Raji (cell line): ENCODE results near the gene FAM111B.
"Not testable (repeated sequence)": the region's sequence is repeated elsewhere in the genome, so short reads cannot be mapped to it uniquely, and the experiment has no call there.

ENCODE experiments used
- POLR2A ChIP-seq: IDR thresholded peaks from 2 replicates; pipeline ENCODE4 v1.6.1; 2011; ENCODE audit warnings: low read depth, low read length, control low read depth; ENCODE audit not compliant: insufficient read depth

The FAM111B gene, protein sequence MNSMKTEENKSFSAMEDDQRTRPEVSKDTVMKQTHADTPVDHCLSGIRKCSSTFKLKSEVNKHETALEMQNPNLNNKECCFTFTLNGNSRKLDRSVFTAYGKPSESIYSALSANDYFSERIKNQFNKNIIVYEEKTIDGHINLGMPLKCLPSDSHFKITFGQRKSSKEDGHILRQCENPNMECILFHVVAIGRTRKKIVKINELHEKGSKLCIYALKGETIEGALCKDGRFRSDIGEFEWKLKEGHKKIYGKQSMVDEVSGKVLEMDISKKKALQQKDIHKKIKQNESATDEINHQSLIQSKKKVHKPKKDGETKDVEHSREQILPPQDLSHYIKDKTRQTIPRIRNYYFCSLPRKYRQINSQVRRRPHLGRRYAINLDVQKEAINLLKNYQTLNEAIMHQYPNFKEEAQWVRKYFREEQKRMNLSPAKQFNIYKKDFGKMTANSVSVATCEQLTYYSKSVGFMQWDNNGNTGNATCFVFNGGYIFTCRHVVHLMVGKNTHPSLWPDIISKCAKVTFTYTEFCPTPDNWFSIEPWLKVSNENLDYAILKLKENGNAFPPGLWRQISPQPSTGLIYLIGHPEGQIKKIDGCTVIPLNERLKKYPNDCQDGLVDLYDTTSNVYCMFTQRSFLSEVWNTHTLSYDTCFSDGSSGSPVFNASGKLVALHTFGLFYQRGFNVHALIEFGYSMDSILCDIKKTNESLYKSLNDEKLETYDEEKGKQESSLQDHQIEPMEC

DNA sequence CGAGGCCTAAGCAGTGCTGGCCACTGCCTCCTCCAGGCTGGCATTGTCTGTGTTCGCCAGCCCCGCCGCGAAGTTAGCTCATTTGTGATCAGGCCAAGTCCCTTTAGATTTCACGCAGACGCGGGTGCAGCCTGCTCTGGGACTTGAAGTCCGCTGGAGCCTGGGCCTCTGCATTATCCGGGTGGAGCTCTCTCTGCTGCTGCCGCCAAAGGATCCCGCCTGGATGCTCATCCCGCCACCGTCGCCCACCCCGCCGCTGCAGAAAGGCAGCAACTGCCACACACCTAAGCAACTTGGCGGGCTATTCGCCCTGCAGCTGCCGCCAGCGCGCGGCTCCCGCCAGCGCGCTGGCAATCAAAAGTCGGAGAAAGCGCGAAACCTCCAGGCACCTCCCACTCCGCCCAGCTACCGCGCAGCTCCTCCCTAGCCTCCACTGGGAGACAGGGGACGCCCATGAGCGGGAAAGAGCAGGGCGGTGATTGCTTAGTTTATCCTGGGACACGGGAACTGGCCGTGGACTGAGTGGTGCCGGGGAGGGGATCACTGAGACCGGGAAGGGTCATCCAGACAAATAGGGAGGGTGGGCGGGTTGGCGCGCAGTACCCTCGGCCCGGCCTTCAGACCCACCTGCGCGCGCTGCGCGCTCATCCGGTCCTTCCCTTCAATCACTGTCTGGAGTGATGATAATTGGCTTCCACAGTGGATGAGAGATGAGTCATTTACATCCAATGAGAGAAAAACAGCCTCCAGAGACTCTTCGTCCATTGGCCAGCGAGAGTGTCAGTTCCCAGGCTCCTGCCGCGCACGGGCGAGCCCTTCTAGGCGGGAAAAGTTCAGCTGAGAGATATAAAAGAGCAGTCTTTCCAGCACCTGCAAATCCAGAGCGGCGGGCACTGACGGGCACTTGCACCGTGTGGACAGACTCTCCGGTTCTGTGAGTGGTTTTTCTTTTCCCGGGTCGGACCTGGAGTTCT lies at the start of gene FAM111B:
FAM111B (plus strand) TSS at position 875 of the 974 bp plus-strand sequence. CDS start 2,389 bp downstream, outside the sequence.
- TF ChIP-seq POLR2A = peak; percentile 61

DNA sequence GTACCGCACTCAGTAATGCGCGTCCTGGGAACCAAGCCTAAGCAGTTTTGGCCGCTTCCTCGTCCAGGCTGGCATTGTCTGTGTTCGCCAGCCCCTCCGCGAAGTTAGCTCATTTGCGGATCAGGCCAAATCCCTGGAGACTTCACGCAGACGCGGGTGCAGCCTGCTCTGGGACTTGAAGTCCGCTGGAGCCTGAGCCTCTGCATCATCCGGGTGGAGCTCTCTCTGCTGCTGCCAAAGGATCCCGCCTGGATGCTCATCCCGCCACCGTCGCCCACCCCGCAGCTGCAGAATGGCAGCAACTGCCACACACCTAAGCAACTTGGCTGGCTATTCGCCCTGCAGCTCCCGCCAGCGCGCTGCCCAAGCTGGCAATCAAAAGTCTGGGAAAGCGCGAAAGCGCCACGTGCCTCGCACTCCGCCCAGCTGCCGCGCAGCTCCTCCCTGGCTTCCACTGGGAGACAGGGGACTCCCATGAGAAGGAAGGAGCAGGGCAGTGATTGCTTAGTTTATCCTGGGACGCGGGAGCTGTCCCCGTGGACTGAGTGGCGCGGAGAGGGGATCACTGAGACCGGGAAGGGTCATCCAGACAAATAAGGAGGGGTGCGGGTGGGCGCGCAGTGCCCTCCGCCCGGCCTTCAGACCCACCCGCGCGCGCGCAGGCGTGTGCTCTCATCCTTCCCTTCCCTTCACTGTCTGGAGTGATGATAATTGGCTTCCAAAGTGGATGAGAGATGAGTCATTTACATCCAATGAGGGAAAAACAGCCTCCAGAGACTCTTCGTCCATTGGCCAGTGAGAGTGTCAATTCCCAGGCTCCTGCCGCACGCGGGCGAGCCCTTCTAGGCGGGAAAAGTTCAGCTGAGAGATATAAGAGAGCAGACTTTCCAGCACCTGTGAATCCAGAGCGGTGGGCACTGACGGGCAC lies 44.2 kb upstream of the FAM111B start:
- no peak for TF ChIP-seq POLR2A

DNA sequence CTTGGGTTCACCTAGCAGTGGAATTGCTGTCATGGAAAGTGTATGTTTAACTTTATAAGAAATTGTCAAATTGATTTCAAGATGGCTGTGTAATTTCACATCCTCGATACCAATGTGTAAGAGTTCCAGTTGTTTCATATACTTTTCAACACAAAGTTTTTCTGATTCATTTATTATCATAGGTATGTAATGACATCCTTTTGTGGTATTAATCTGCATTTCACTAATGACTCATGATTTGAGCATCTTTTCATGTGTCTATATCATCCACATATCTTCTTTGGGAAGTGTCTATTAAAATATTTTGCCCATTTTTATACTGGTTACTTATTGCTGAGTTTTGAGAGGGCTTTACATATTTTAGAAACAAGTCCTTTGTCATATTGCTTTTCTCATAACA lies 38.0 kb upstream of the FAM111B start:
- no peak for TF ChIP-seq POLR2A

DNA sequence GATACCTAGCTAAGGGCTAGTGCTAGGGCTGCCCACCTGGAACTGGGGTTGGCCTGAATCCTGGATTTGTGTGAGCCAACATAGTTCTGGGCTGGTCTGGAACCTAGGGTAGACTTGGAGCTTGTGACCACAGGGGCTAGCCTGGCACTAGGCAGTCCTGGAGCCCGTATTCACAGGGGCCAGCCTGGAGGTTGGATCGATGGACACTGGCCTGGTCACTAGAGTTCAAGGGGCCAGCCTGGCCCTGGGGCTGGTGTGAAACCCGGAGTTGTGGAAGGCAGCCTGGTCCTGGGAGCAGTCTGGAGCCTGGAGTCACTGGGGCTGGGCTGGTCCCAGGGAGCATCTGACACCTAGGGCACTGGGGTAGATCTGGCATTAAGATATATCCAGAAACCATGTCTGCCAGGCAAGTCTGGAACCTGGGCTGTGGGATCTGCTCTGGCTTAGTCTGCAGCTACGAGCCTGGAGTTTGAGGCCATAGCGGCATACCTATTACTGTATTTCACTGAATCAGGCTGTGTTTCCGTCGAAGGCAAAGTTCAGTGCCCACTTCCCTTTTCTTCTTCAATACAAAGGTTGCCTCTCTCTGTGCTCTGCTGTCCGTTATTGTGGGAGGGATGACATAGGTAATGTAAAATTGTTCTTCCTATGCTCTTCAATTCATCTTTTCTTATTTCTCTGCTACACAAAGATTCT lies 30.0 kb upstream of the FAM111B start:
- no peak for TF ChIP-seq POLR2A

DNA sequence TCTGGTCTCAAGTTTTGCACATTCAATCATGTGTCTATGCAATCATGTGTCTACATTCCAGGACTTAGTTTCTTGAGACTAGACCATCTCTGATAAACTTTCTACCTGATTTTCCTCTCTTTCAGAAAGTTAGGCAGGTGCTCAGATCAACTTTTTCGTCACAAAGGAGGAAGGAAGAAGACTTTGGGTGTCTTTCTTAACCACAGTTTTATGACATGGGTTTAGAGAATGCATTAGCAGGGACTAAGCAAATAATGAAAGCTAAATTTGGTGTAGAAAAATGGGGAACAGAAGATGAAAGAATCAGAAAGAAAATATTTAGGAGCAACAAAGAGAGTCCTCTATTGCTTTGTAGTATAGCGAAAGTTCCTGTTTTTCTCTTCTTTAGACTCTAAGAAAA lies 28.6 kb upstream of the FAM111B start:
- no peak for TF ChIP-seq POLR2A

DNA sequence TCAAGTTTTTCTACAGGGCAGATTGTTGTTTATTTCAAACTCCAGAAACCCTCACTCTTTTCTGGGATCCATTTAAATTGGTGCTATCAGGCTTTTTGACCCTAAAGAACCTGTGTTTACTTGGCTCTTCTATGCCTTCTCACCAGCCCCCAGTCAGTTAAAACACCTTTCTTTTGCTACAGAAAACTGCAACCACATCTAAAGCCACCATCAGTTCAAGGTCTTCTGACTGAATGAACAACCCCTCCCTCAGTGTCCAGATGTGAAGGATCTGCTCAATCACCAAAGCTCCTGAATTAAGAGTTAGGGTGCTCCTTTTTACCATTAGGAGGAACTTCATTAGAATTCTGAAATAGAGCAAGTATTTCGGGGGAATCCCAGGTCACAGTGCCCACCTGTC lies 28.0 kb upstream of the FAM111B start:
- TF ChIP-seq POLR2A = no peak

DNA sequence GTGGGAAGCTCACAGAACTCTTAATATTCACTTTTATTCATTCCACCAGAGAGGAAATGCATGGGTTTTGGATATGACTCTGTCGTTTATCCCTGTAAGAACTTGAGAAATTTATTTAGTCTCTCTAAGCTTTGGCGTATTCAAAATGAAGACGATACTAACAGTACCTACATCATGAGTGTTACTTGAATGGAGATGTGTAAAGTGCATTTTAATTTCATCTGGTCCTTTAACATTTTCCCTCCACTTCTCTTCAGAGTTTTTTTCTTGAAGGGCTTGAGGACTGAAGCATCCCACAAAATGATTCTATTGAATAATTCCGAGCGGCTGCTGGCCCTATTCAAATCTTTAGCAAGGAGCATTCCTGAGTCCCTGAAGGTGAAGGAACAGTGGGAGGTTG lies 21.0 kb upstream of the FAM111B start, which contains the start of gene GLYATL1B:
GLYATL1B (plus strand) TSS at position 301 of the 400 bp plus-strand sequence; CDS start at position 301, 0 bp downstream.
- TF ChIP-seq POLR2A = not testable (repeated sequence)

DNA sequence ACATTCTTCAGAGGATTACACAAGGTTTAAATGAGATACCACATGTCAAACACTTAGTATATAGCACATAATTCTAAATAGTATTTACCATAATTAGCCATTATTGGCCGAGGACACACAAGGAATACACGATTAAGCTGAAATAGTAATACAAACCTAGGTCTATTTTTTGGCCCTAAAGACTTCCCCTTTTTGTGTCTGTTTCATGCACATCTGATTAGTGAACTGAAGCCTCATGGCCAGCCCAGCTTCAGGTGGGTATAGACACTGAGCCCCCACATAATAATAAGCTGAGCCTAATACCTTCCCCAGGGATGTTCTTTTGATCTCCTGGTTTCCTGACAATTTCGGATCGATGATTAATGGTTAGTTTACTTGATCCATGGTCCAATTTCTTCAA lies 18.9 kb upstream of the FAM111B start:
- TF ChIP-seq POLR2A = no peak

DNA sequence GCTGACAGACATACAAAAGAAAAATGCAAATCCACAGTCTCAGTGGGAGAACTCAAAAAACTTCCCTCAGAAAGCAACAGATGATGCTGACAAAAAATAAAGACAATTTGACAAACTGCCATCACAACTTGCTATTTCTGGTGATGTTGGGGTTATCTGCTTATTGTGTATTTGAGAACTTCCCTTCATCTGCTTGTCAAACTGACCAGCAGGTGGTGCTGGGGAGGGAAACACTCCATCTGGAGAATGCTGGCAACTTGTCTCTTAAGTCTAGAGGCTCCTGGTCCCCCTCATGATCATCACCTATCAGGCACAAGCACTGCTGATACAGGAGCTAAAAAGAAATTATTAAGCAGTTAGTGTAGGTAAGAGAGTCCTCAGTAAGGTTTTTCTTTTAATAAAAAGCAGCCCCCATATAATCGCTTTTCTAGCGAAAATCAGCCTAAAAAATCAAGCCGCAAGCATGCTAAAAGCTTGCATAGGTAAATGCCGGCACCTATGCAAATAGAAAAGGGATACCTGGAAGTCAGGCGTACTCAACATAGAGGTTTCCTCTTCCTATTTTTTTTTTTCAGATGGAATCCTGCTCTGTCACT lies 9.8 kb upstream of the FAM111B start:
- TF ChIP-seq POLR2A = no peak

DNA sequence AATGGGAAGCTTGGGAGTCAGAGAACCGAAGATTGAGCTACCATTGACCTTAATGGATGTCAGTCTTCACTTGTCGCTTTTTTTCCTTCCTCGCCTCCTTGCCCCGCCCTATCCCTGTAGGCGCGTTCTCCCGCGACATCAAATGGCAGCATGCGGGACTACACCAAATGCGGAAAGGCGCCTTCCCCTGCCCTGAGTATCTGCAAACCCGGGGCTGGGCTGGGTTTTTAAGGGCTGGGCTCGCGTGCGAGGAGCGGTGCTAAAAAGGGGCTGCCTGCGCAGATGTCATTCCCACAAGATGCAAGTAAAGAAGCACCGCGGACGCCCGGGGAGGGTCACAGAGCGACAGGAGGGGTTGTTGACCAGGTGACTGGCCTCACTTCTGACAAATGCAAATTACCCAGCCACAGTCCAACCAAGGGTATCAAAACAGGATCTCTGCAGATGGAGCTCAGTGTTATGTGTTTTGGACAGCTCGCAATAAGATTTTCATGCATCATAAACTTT lies 4.7 kb upstream of the FAM111B start:
- no peak for TF ChIP-seq POLR2A

DNA sequence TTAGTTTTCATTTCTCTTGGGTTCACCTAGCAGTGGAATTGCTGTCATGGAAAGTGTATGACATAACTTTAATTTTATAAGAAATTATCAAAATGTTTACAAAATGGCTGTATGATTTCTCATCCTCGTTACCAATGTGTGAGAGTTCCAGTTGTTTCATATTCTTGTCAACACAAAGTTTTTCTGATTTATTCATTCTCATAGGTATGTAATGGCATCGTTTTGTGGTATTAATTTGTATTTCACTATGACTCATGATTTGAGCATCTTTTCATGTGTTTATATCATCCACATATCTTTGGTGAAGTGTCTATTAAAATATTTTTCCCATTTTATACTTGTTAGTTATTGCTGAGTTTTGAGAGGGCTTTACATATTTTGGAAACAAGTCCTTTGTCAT lies 5.5 kb downstream of the FAM111B start:
- TF ChIP-seq POLR2A = no peak

DNA sequence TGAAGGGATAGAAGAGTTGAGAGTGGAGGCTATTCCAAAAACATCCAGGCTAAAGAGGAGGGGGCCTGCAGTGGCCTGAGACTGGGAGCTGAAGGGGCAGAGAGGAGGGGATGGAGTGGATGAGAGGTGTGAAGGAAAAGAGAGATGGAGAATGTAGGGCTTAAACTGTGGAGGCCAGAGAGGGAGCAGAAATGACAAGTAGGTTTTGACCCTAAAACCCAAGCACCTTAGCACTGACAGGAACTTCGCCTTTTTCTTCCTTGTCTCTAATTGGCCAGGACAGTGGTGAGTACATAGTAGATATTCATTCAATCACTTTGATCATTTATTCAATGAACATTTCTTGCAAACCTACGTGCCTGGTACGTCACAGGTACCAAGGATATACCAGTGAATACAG lies 7.3 kb downstream of the FAM111B start:
- no peak for TF ChIP-seq POLR2A

DNA sequence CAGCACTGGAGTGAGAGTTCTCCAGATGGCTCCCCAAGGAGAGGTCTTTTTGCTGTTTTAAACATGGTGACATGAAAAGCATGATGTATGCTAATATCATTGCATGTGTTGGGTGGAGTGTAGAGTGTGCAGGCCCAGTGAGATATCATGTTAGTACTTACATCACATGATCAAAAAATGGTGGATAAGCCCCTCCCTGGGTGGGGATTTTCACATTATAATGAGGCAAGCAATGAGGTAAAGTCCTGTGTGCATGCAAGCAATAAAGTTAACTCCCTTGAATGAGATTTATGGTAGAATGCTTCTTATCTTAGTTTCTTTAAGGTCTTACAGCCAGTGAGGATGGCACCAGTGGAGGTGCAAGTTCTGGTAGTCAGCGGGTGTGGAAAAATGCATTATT lies 8.5 kb downstream of the FAM111B start:
- no peak for TF ChIP-seq POLR2A
